ENCODE results near the gene ZNF488.

- TF ChIP-seq CTCF (IDR thresholded peaks at IDR 0.05) (no peak), EP300 (IDR thresholded peaks at IDR 0.05) (no peak)
These were observed 19.7 kb downstream of the ZNF488 start for GRCh38 chr10:47364366-47364765.
